Measurements from ENCODE around the gene GOSR1. TPM values are rescaled to one million over a fixed set of nuclear protein-coding genes. Genes with fewer than 3 reads are reported as not detected.
"Not testable (repeated sequence)": the region's sequence is repeated elsewhere in the genome, so short reads cannot be mapped to it uniquely, and the experiment has no call there.

GOSR1 gene
- 10 to 100 TPM; 25.2 to 33.5 TPM for total RNA-seq

- H3K27me3 ChIP-seq: no peaks in the 10 kb centered on the region
- peak; percentile 96 for DNase-seq (ENCODE audit: low spot score)
- H3K9me3 ChIP-seq: no peaks in the 10 kb centered on the region
- H3K27ac ChIP-seq: peak within 1 kb of the TSS; percentile 88 to 93
- peaks cover 0 to 29% of the 10 kb centered on the region in 2 donors for H3K4me1 ChIP-seq
- TF ChIP-seq CTCF (IDR thresholded peaks at IDR 0.05): peak; percentile 46 to 88
- H3K4me3 ChIP-seq: peak within 1 kb of the TSS; percentile 69 to 93
- peaks cover 24% of the 10 kb centered on the region for H3K36me3 ChIP-seq
Measured at GRCh38 chr17:30477083-30477773, at the start of gene GOSR1. GOSR1 (plus strand) TSS chr17:30477408; CDS start chr17:30477434, 26 bp downstream.

- Histone ChIP-seq H3K4me1 (no peaks in the 10 kb centered on the region), H3K27ac (no peak overlapping the region), H3K9me3 (no peaks in the 10 kb centered on the region), H3K36me3 (peaks cover 30% of the 10 kb centered on the region), H3K4me3 (no peak overlapping the region), H3K27me3 (no peaks in the 10 kb centered on the region)
- no peak for DNase-seq (ENCODE audit: low spot score)
- TF ChIP-seq CTCF (IDR thresholded peaks at IDR 0.05): no peak
Measured at GRCh38 chr17:30427611-30428010, 49.6 kb upstream of the GOSR1 start.

- no peak overlapping the region for H3K27ac ChIP-seq
- H3K4me3 ChIP-seq: no peak overlapping the region
- H3K36me3 ChIP-seq: peaks cover 19% of the 10 kb centered on the region
- no peak for DNase-seq (ENCODE audit: low spot score)
- H3K9me3 ChIP-seq: no peaks in the 10 kb centered on the region
- H3K4me1 ChIP-seq: no peaks in the 10 kb centered on the region
- no peak for TF ChIP-seq CTCF (IDR thresholded peaks at IDR 0.05)
- H3K27me3 ChIP-seq: no peaks in the 10 kb centered on the region
Measured at GRCh38 chr17:30429155-30429554, 48.1 kb upstream of the GOSR1 start.

- H3K36me3 ChIP-seq: peaks cover 13% of the 10 kb centered on the region
- no peak for DNase-seq (ENCODE audit: low spot score)
- H3K27me3 ChIP-seq: no peaks in the 10 kb centered on the region
- no peaks in the 10 kb centered on the region for H3K4me1 ChIP-seq
- no peak overlapping the region for H3K4me3 ChIP-seq
- TF ChIP-seq CTCF (IDR thresholded peaks at IDR 0.05): no peak
- H3K9me3 ChIP-seq: no peaks in the 10 kb centered on the region
- H3K27ac ChIP-seq: no peak overlapping the region
Measured at GRCh38 chr17:30433514-30433913, 43.7 kb upstream of the GOSR1 start.

- Histone ChIP-seq H3K27ac (no peak overlapping the region), H3K36me3 (peaks cover 13% of the 10 kb centered on the region)
- no peak for TF ChIP-seq CTCF (IDR thresholded peaks at IDR 0.05)
Measured at GRCh38 chr17:30436729-30437128, 40.5 kb upstream of the GOSR1 start.

GRCh38 chr17:30443721-30444120 is 33.5 kb upstream of the GOSR1 start:
- Histone ChIP-seq H3K4me1 (no peaks in the 10 kb centered on the region), H3K27ac (no peak overlapping the region), H3K4me3 (no peak overlapping the region), H3K36me3 (peaks cover 19% of the 10 kb centered on the region), H3K27me3 (no peaks in the 10 kb centered on the region), H3K9me3 (no peaks in the 10 kb centered on the region)
- DNase-seq (ENCODE audit: low spot score): no peak
- no peak for TF ChIP-seq CTCF (IDR thresholded peaks at IDR 0.05)

More at GRCh38 chr17:30436729-30437128, 40.5 kb upstream of the GOSR1 start:
- no peak overlapping the region for H3K4me3 ChIP-seq
- H3K9me3 ChIP-seq: no peaks in the 10 kb centered on the region
- DNase-seq (ENCODE audit: low spot score): no peak
- H3K4me1 ChIP-seq: no peaks in the 10 kb centered on the region
- no peaks in the 10 kb centered on the region for H3K27me3 ChIP-seq

- not testable (repeated sequence) for DNase-seq (ENCODE audit: low spot score); H3K27ac ChIP-seq; H3K27me3 ChIP-seq; H3K4me1 ChIP-seq; H3K4me3 ChIP-seq; H3K9me3 ChIP-seq
- H3K36me3 ChIP-seq: peaks cover 30% of the 10 kb centered on the region
Measured at GRCh38 chr17:30446640-30447039, 30.6 kb upstream of the GOSR1 start.

All from right atrium auricular region (tissue), 2 donors.